Measurements from ENCODE around the gene KLK12.

- TF ChIP-seq ZFX (IDR thresholded peaks at IDR 0.05; ENCODE audit: borderline replicate concordance) (no peak), CTCF (IDR thresholded peaks at IDR 0.05) (no peak)
These were observed 32.7 kb downstream of the KLK12 start for GRCh38 chr19:51002089-51002532.

All from 22Rv1 (cell line).